NCI-H1436 (cell line): ENCODE measurements around the gene COL4A2.
"Not testable (repeated sequence)": the region's sequence is repeated elsewhere in the genome, so short reads cannot be mapped to it uniquely, and the experiment has no call there.

Source experiments
- DNase-seq: peaks from one replicate; lab custom pipeline; 2025; lab: John Stamatoyannopoulos, UW

COL4A2 gene

GRCh38 chr13:110440946-110441731 lies 134.1 kb downstream of the COL4A2 start:
- no peak for DNase-seq

DNA sequence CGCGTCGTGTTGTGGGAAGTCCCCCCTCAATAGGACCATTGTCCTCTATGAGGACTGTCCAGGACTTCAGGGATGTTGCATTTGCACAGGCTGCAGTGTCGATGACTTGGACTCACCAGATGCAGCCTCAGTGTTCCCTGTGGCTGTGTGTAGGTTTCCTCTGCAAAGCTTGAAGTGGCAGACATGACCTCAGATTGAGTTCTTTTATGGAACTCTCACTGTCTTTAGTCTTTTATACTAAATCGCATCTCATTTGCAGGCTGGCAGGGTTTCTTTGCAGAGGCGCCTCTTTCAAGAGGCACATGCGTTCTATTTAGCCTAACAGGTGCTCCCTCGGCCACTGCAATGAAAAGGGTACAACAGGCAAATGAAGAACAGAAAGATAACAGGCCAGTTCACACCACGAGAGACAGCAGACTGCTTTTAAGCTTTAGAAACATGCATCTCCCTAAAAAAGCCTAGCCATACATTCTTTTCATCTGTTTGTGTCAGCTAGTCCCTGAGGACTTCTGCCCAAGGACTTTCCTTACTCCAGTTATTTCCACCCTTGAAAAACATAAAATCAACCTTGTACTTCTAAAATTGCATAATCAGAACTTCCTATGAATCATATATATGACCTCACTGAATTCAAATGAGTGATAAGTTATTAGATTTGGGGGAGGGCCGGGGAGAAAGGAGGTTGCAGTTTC lies 136.0 kb downstream of the COL4A2 start:
- no peak for DNase-seq

DNA sequence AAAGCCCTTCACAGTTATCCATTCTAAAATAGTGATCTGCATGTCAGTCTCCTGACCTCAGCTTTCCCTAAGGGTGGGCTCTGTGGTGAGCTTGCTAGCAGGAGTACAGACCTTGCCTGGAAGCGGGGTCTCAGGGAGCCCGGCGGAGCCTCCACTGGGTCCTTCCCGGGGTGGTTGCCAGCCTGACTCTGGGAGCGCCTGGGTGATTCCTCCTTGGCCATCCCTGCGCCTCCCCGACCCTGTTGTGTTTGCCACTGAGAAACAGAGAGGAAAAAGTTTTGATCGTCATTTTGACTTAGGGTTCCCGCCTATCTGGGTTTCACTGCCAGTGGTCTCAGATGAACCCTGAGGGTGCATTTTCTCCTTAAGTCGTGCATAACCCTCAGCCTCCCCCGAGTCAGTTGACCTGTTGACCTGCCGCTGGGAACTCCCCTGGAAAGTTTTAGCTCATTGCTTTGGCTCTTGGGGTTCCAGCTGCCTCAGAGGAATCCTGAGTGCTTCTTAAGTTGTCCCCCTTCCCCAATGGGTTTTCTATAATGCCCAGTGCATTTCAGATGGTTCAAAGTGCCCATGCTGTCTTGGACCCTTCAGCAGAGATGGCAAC lies 136.6 kb downstream of the COL4A2 start:
- DNase-seq: no peak

- DNase-seq: no peak
These were observed 137.2 kb downstream of the COL4A2 start for GRCh38 chr13:110444226-110444653.

DNA sequence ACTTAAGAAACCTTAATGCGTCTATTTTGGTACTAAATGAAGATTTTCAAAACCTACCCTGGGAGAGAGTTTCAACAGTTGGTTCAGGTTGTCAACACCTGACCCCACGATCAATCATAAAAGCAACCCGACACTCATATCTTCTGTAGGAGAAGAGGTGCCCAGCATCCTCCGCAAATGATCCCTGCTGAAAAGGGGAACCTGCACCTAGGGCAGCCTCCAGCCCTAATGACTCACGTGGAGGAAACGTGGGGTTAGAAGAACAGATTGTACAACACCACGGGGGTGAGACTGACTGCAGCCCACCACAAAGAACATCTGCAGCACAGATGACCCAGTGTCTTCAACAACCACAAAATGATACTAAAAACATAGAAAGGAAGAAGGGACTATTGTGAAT lies 138.1 kb downstream of the COL4A2 start:
- no peak for DNase-seq

DNA sequence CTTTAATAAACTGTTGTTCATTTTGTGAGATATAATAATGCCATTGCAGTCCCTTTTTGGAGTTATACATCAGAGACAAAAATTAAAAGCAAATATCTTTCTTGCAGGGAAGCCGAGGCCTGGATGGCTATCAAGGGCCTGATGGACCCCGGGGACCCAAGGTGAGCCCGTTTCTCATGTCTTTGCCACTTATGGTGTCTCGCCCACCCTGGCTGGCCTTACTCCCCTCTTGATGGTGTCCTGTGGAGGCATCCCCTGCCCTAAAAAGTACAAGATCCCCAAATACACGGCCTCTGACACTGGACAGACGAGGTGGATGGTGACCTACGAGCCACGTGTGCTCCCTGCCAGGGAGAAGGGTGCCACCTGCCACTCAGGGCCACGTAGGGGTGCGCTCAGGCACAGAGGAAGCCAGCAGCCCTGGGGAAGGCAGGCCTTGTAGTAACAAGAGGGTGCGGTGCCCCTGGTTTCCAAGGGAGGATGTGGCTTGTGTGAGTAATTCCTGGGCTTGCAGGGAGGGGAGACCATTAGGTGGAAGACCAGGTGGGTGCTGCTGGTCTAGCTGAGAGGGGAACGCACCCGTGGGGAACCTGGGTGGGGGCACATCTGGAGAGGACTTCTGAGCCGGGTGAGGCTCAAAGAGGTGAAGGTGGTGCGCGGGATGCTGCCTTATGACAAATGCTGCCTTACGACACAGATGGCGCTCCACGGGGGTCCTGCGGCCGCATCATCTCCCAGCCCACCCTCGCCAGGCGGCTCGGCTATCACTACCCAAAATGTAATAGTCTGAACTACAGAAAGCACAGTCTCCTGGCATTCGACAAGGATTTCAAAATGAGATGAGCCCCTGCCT lies 138.9 kb downstream of the COL4A2 start:
- no peak for DNase-seq

GRCh38 chr13:110446575-110446890 lies 139.4 kb downstream of the COL4A2 start:
- DNase-seq: no peak

- DNase-seq: no peak
These were observed 140.0 kb downstream of the COL4A2 start for GRCh38 chr13:110447058-110447511.

DNA sequence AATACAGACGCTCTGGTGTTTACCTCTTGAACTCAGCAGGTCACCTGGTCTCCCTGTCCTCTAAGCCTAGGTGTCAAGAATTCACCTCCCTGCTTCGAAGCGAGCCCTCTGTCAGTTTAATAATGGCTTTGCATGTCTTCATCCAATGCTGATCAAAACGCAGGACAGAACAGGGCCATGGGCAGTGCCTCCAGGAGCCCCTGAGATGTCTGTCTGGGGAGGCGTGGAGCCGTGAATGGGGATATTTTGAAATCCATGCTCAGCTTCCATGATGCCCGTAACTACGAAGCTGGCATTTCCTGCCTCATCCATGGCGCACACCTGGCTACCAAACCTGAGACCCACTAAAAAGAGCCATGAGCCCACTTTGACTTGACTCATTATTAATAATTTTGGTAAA lies 140.7 kb downstream of the COL4A2 start:
- no peak for DNase-seq

DNA sequence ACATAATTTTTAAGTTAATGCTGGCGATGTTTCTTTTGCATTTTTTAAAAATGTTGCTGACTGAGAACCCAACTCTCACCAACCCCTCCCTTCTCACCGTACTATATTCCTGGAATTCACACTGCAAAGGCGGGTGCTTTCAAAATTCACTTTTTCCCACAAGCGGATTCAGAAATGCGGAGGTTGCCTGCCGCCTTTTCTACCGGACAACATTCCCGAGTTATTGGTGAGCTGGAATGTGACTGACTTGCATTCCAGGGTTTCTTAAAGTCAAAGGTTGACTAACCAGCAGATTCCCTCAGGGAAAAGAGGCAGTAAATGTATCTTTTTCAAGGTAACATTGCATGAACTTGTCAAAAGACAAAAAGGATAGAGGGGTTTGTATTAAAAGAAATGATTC lies 141.1 kb downstream of the COL4A2 start:
- DNase-seq: no peak

GRCh38 chr13:110448677-110449076 lies 141.6 kb downstream of the COL4A2 start:
- no peak for DNase-seq

GRCh38 chr13:110449219-110450015 lies 142.3 kb downstream of the COL4A2 start:
- no peak for DNase-seq

- no peak for DNase-seq
These were observed 143.2 kb downstream of the COL4A2 start for GRCh38 chr13:110450016-110450900.

DNA sequence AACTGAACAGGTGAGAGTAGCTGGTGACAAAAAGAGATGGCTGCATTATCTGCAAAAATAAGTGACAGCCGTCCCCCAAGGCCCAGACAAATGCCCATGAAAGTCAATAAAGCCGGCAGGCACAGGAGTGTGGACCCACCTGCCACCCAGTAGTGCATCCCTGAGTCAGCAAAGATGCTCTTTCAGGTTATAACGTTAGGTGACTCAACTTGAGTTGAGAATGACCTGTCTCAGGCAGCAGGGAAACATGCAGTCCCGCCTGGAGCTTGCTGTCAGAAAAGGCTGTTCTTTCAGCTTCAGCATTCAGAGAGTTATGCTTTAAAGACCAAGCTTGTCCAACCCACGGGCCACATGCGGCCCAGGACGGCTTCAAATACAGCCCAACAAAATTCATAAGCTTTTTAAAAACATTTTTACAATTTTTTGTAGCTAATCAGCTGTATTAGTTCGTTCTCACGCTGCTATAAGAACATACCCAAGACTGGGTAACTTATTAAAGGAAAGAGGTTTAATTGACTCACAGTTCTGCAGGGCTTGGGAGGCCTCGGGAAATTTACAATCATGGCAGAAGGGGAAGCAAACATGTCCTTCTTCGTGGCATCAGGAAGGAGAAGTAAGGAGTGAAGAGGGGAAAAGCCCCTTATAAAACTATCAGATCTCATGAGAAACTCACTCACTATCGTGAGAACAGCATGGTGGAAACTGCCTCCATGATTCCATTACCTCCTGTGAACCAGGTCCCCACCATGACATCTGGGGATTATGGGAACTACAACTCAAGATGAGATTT lies 144.1 kb downstream of the COL4A2 start:
- no peak for DNase-seq

DNA sequence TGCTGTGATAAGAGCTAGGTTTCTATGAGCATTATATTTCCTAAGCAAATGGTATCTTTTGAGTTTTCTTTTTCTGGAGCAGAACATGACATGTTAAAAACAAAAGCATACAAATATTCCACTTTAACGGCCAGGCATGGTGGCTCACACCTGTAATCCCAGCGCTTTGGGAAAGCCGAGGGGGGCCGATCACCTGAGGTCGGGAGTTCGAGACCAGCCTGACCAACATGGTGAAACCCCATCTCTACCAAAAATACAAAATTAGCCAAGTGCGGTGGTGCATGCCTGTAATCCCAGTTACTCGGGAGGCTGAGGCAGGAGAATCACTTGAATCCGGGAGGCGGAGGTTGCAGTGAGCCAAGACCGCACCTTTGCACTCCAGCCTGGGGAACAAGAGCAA lies 146.0 kb downstream of the COL4A2 start:
- not testable (repeated sequence) for DNase-seq

DNA sequence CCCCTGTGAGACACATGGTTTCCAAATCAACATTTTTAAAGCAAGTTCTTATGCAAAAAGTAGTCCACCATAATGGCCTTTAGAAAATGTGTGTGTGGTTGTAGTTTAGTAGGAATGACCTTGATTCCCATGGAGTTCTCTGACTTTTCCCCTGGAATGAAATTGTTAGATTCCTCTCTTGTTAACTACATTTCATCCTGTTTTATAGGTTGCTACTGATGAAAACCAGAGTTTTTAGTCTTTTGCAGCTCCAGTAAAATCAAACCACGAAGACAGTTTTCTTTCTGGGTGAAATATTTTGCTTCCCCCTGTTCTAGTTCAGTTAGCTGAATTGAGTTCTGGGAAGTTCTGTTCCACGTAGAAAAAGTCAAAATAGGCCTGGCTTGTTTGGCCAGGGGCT lies 146.7 kb downstream of the COL4A2 start:
- no peak for DNase-seq

DNA sequence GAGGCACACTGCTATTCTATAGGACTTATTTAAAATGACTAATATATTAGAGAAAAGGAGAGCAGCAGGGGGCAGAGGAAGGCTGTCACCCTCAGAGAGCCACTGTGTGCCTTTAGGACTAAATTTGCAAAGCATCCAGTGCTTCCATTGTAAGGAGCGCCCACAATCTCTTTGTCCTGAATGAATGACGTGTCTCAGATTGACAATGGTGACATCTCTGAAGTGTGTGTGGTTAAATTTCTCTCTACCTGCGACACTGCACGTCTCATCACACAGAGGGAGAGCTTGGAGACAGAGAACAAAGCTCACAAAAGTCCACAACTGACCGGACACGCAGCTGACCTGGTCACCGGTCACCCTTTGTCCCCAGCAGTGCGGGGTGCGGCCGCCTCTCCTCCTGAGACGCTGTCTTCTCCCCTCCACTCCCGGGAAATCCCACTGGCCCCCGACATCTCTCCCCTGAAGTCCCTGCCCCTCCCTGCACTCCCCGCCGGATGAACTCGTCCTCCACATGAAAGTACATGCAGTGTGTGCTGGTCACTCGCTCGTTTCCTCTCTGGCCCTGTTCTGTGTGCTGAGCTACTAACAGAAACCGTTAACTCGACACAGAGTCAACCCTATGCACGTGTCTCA lies 147.3 kb downstream of the COL4A2 start:
- no peak for DNase-seq

DNA sequence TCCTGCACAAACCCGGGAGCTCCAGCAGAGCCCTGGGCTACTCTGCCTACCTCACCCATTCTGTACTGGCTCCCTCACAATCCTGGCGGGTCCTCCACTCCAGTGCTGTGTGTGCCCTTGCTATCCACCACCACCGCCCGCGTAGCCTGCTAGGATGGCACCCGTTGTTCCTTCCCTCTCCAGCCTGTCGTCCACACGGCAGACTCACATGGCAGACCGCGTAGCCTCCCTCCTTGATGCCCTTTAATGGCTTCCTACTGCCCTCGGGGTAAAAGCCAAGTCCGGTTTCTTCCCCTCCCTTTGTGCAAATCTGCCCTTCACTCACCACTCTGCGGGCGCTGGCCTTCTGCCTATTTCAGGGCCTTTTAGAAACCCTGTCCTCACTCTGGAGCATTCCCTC lies 147.9 kb downstream of the COL4A2 start:
- no peak for DNase-seq

GRCh38 chr13:110455444-110455843 lies 148.4 kb downstream of the COL4A2 start:
- no peak for DNase-seq
